Karpas-422 (cell line): ENCODE results near the gene DCAF7. TPM values are rescaled to one million over a fixed set of nuclear protein-coding genes. Genes with fewer than 3 reads are reported as not detected.

Experiments used
- DNase-seq: peaks from one replicate; pipeline ENCODE4 v3.0.0-alpha.2; 2015
- H2AFZ ChIP-seq: fragments of 200-600 bp; sonication (generic); 2 replicates; pipeline ENCODE4 v1.6.1; 2014; ENCODE audit warnings: antibody characterized with exemption, low read length, mixed read lengths
- H3K27ac ChIP-seq: fragments of 200-600 bp; sonication (generic); 2 replicates; pipeline ENCODE4 v1.5.1; 2014; ENCODE audit warnings: mild to moderate bottlenecking, low read length, moderate library complexity
- H3K27me3 ChIP-seq: fragments of 200-600 bp; sonication (generic); 2 replicates; pipeline ENCODE4 v1.6.1; 2014; ENCODE audit warnings: low read length, mixed read lengths
- H3K36me3 ChIP-seq: fragments of 200-600 bp; sonication (generic); 2 replicates; pipeline ENCODE4 v1.6.1; 2014; ENCODE audit warnings: low read length, mixed read lengths; ENCODE audit not compliant: insufficient read depth
- H3K4me1 ChIP-seq: fragments of 200-600 bp; sonication (generic); 2 replicates; pipeline ENCODE4 v1.6.1; 2014; ENCODE audit warnings: mild to moderate bottlenecking, low read length, mixed read lengths
- H3K4me2 ChIP-seq: fragments of 200-600 bp; sonication (generic); 2 replicates; pipeline ENCODE4 v1.6.1; 2014; ENCODE audit warnings: low read length, low read depth, mild to moderate bottlenecking; ENCODE audit not compliant: poor library complexity, severe bottlenecking
- H3K4me3 ChIP-seq: fragments of 200-600 bp; sonication (generic); 2 replicates; pipeline ENCODE4 v1.5.1; 2014; ENCODE audit warnings: mild to moderate bottlenecking, antibody characterized with exemption, low read length, mixed read lengths
- H3K79me2 ChIP-seq: fragments of 200-600 bp; sonication (generic); 2 replicates; pipeline ENCODE4 v1.6.1; 2014; ENCODE audit warnings: mild to moderate bottlenecking, low read length, mixed read lengths
- H3K9ac ChIP-seq: fragments of 200-600 bp; sonication (generic); 2 replicates; pipeline ENCODE4 v1.6.0; 2014; ENCODE audit warnings: low read length
- H3K9me2 ChIP-seq: fragments of 200-600 bp; sonication (generic), shearing (Covaris generic); replicated peaks from 2 replicates; pipeline ENCODE4 v1.6.0; 2014; ENCODE audit warnings: mild to moderate bottlenecking, low read length, moderate library complexity; ENCODE audit not compliant: insufficient read depth
- H3K9me3 ChIP-seq: fragments of 300-700, 200-600 bp; sonication (generic); 2 replicates; pipeline ENCODE4 v1.6.1; 2014; ENCODE audit warnings: low read length, mixed read lengths
- H4K20me1 ChIP-seq: fragments of 200-600 bp; sonication (generic); 2 replicates; pipeline ENCODE4 v1.6.1; 2014; ENCODE audit warnings: mild to moderate bottlenecking, antibody characterized with exemption, low read length, low read depth; ENCODE audit not compliant: insufficient read depth
- total RNA-seq: library from RNA; depleted of rRNA; stranded (reverse); fragments of >200 nt; shearing (Covaris generic); gene quantifications from 2 replicates; pipeline ENCODE4 v1.2.3, GENCODE V29; 2014; ENCODE audit warnings: low replicate concordance

DCAF7 gene
- total RNA-seq, 1 experiment from 2014 or later: 72.3 TPM

GRCh38 chr17:63558441-63558840 is 8.2 kb downstream of the DCAF7 start:
- H3K9me2 ChIP-seq: no peaks in the 10 kb centered on the region
- H3K79me2 ChIP-seq: peaks cover 97% of the 10 kb centered on the region

GRCh38 chr17:63561819-63562218 is 11.5 kb downstream of the DCAF7 start:
- H3K4me3 ChIP-seq: no peak overlapping the region
- no peaks in the 10 kb centered on the region for H3K9me3 ChIP-seq
- DNase-seq: no peak
- H2AFZ ChIP-seq: no peak overlapping the region
- H3K27me3 ChIP-seq: no peaks in the 10 kb centered on the region
- H3K4me2 ChIP-seq: no peak overlapping the region
- H4K20me1 ChIP-seq: peaks cover 8% of the 10 kb centered on the region
- no peak overlapping the region for H3K27ac ChIP-seq
- peaks cover 27% of the 10 kb centered on the region for H3K4me1 ChIP-seq
- peaks cover 96% of the 10 kb centered on the region for H3K79me2 ChIP-seq
- no peaks in the 10 kb centered on the region for H3K36me3 ChIP-seq
- no peaks in the 10 kb centered on the region for H3K9me2 ChIP-seq
- no peak overlapping the region for H3K9ac ChIP-seq

More at GRCh38 chr17:63558441-63558840, 8.2 kb downstream of the DCAF7 start:
- H3K9ac ChIP-seq: no peak overlapping the region
- H3K27ac ChIP-seq: no peak overlapping the region
- H3K27me3 ChIP-seq: no peaks in the 10 kb centered on the region
- peaks cover 13% of the 10 kb centered on the region; the same call in 1 of the 2 replicates for H3K36me3 ChIP-seq
- peaks cover 49% of the 10 kb centered on the region for H3K4me1 ChIP-seq
- no peak for DNase-seq
- no peak overlapping the region for H3K4me3 ChIP-seq
- H3K4me2 ChIP-seq: no peak overlapping the region
- peaks cover 20% of the 10 kb centered on the region for H4K20me1 ChIP-seq
- no peak overlapping the region for H2AFZ ChIP-seq
- H3K9me3 ChIP-seq: no peaks in the 10 kb centered on the region

- H2AFZ ChIP-seq: no peak overlapping the region
- no peak for DNase-seq
- H3K36me3 ChIP-seq: no peaks in the 10 kb centered on the region
- H3K9me2 ChIP-seq: no peaks in the 10 kb centered on the region
- peaks cover 22% of the 10 kb centered on the region for H3K4me1 ChIP-seq
- no peak overlapping the region for H3K9ac ChIP-seq
- no peak overlapping the region for H3K27ac ChIP-seq
- no peaks in the 10 kb centered on the region for H3K9me3 ChIP-seq
- H3K79me2 ChIP-seq: peaks cover 96% of the 10 kb centered on the region
- H3K4me2 ChIP-seq: no peak overlapping the region
- no peaks in the 10 kb centered on the region for H3K27me3 ChIP-seq
- H4K20me1 ChIP-seq: peaks cover 8% of the 10 kb centered on the region
- no peak overlapping the region for H3K4me3 ChIP-seq
These were observed 13.1 kb downstream of the DCAF7 start for GRCh38 chr17:63563339-63563738.

GRCh38 chr17:63564562-63564961 is 14.3 kb downstream of the DCAF7 start:
- Histone ChIP-seq H3K9me3 (no peaks in the 10 kb centered on the region), H3K4me2 (no peak overlapping the region), H3K27me3 (no peaks in the 10 kb centered on the region), H4K20me1 (peaks cover 13% of the 10 kb centered on the region), H2AFZ (no peak overlapping the region), H3K4me1 (peaks cover 12% of the 10 kb centered on the region), H3K27ac (no peak overlapping the region), H3K9ac (no peak overlapping the region), H3K9me2 (no peaks in the 10 kb centered on the region), H3K36me3 (no peaks in the 10 kb centered on the region), H3K79me2 (peaks cover 97% of the 10 kb centered on the region), H3K4me3 (no peak overlapping the region)
- DNase-seq: no peak

- H3K9ac ChIP-seq: no peak overlapping the region
- no peaks in the 10 kb centered on the region for H3K9me2 ChIP-seq
- H3K9me3 ChIP-seq: no peaks in the 10 kb centered on the region
- no peak overlapping the region for H3K27ac ChIP-seq
- no peak overlapping the region for H3K4me2 ChIP-seq
- H3K27me3 ChIP-seq: no peaks in the 10 kb centered on the region
- H2AFZ ChIP-seq: no peak overlapping the region
- peaks cover 97% of the 10 kb centered on the region for H3K79me2 ChIP-seq
- H4K20me1 ChIP-seq: peaks cover 15% of the 10 kb centered on the region
- H3K4me1 ChIP-seq: no peaks in the 10 kb centered on the region
- no peak overlapping the region for H3K4me3 ChIP-seq
- H3K36me3 ChIP-seq: no peaks in the 10 kb centered on the region
- DNase-seq: no peak
These were observed 17.0 kb downstream of the DCAF7 start for GRCh38 chr17:63567229-63567628.

- no peaks in the 10 kb centered on the region for H3K36me3 ChIP-seq
- H3K27ac ChIP-seq: no peak overlapping the region
- no peaks in the 10 kb centered on the region for H3K4me1 ChIP-seq
- H3K9ac ChIP-seq: no peak overlapping the region
- H3K9me3 ChIP-seq: no peaks in the 10 kb centered on the region
- peaks cover 15% of the 10 kb centered on the region for H4K20me1 ChIP-seq
- H3K4me2 ChIP-seq: no peak overlapping the region
- H3K4me3 ChIP-seq: no peak overlapping the region
- H2AFZ ChIP-seq: no peak overlapping the region
- no peak for DNase-seq
- no peaks in the 10 kb centered on the region for H3K27me3 ChIP-seq
- H3K9me2 ChIP-seq: no peaks in the 10 kb centered on the region
- H3K79me2 ChIP-seq: peaks cover 99% of the 10 kb centered on the region
These were observed 18.3 kb downstream of the DCAF7 start for GRCh38 chr17:63568563-63568962.

GRCh38 chr17:63571632-63572310 is 21.5 kb downstream of the DCAF7 start:
- peaks cover 100% of the 10 kb centered on the region for H3K79me2 ChIP-seq

GRCh38 chr17:63573634-63574033 is 23.4 kb downstream of the DCAF7 start:
- Histone ChIP-seq H3K36me3 (no peaks in the 10 kb centered on the region), H3K4me2 (no peak overlapping the region), H3K4me3 (no peak overlapping the region), H3K4me1 (no peaks in the 10 kb centered on the region), H3K9me2 (no peaks in the 10 kb centered on the region), H3K9me3 (no peaks in the 10 kb centered on the region), H3K27ac (no peak overlapping the region), H3K79me2 (peaks cover 100% of the 10 kb centered on the region), H3K9ac (no peak overlapping the region), H2AFZ (no peak overlapping the region), H3K27me3 (no peaks in the 10 kb centered on the region), H4K20me1 (peaks cover 21% of the 10 kb centered on the region; the same call in 1 of the 2 replicates)
- DNase-seq: no peak

More at GRCh38 chr17:63571632-63572310, 21.5 kb downstream of the DCAF7 start:
- Histone ChIP-seq H3K4me2 (no peak overlapping the region), H4K20me1 (peaks cover 8% of the 10 kb centered on the region; the same call in 1 of the 2 replicates), H3K9me3 (no peaks in the 10 kb centered on the region), H3K27ac (no peak overlapping the region), H3K9ac (no peak overlapping the region), H3K9me2 (no peaks in the 10 kb centered on the region), H3K4me3 (no peak overlapping the region), H2AFZ (no peak overlapping the region), H3K27me3 (no peaks in the 10 kb centered on the region), H3K36me3 (no peaks in the 10 kb centered on the region), H3K4me1 (no peaks in the 10 kb centered on the region)
- DNase-seq: no peak
